ENCODE measurements around the gene NFIA. TPM values are rescaled to one million over a fixed set of nuclear protein-coding genes. Genes with fewer than 3 reads are reported as not detected.

The NFIA gene
- total RNA-seq, 1 donor from 2014 or later = 16.2 TPM

- peak overlapping the region; percentile 98 for H3K4me3 Mint-ChIP-seq (ENCODE audit: unreplicated experiment)
- TF ChIP-seq CTCF (IDR thresholded peaks at IDR 0.05; ENCODE audit: unreplicated experiment) = no peak
- H3K36me3 Mint-ChIP-seq (ENCODE audit: low read depth, unreplicated experiment) = peaks cover 8% of the 10 kb centered on the region
- no peak for DNase-seq (ENCODE audit: low spot score)
- H3K27ac Mint-ChIP-seq (ENCODE audit: unreplicated experiment) = no peak overlapping the region
- H3K9me3 Mint-ChIP-seq (ENCODE audit: unreplicated experiment) = no peaks in the 10 kb centered on the region
- H3K27me3 Mint-ChIP-seq (ENCODE audit: unreplicated experiment) = peaks cover 14% of the 10 kb centered on the region
- H3K4me1 Mint-ChIP-seq (ENCODE audit: unreplicated experiment) = peaks cover 27% of the 10 kb centered on the region
Measured at GRCh38 chr1:61084491-61085031, 2.2 kb downstream of the NFIA start.

- TF ChIP-seq CTCF (IDR thresholded peaks at IDR 0.05; ENCODE audit: unreplicated experiment) = no peak
- Mint-ChIP-seq H3K27me3 (ENCODE audit: unreplicated experiment) (peaks cover 14% of the 10 kb centered on the region), H3K36me3 (ENCODE audit: low read depth, unreplicated experiment) (peaks cover 8% of the 10 kb centered on the region), H3K4me3 (ENCODE audit: unreplicated experiment) (no peak overlapping the region), H3K9me3 (ENCODE audit: unreplicated experiment) (no peaks in the 10 kb centered on the region), H3K27ac (ENCODE audit: unreplicated experiment) (no peak overlapping the region), H3K4me1 (ENCODE audit: unreplicated experiment) (peaks cover 19% of the 10 kb centered on the region)
- DNase-seq (ENCODE audit: low spot score) = no peak
Measured at GRCh38 chr1:61085206-61085982, 3.0 kb downstream of the NFIA start.

GRCh38 chr1:61085983-61086644 lies 3.8 kb downstream of the NFIA start:
- Mint-ChIP-seq H3K27ac (ENCODE audit: unreplicated experiment) (no peak overlapping the region), H3K4me3 (ENCODE audit: unreplicated experiment) (no peak overlapping the region), H3K4me1 (ENCODE audit: unreplicated experiment) (peaks cover 12% of the 10 kb centered on the region), H3K9me3 (ENCODE audit: unreplicated experiment) (no peaks in the 10 kb centered on the region), H3K27me3 (ENCODE audit: unreplicated experiment) (peaks cover 14% of the 10 kb centered on the region), H3K36me3 (ENCODE audit: low read depth, unreplicated experiment) (peaks cover 8% of the 10 kb centered on the region)
- TF ChIP-seq CTCF (IDR thresholded peaks at IDR 0.05; ENCODE audit: unreplicated experiment) = no peak
- no peak for DNase-seq (ENCODE audit: low spot score)

GRCh38 chr1:61087571-61087970 lies 5.2 kb downstream of the NFIA start:
- Mint-ChIP-seq H3K9me3 (ENCODE audit: unreplicated experiment) (no peaks in the 10 kb centered on the region), H3K4me3 (ENCODE audit: unreplicated experiment) (no peak overlapping the region), H3K36me3 (ENCODE audit: low read depth, unreplicated experiment) (peaks cover 8% of the 10 kb centered on the region), H3K27ac (ENCODE audit: unreplicated experiment) (no peak overlapping the region), H3K27me3 (ENCODE audit: unreplicated experiment) (peaks cover 9% of the 10 kb centered on the region), H3K4me1 (ENCODE audit: unreplicated experiment) (peaks cover 7% of the 10 kb centered on the region)
- no peak for TF ChIP-seq CTCF (IDR thresholded peaks at IDR 0.05; ENCODE audit: unreplicated experiment)
- no peak for DNase-seq (ENCODE audit: low spot score)

All from endothelial cell (in vitro differentiated cells).